ENCODE measurements around the gene TRRAP. TPM values are rescaled to one million over a fixed set of nuclear protein-coding genes. Genes with fewer than 3 reads are reported as not detected.
A peak's percentile ranks its signal among the peaks of the same experiment; 100 is the strongest.

TRRAP gene
- total RNA-seq, 1 donor from 2014 or later = 50.6 TPM

DNA sequence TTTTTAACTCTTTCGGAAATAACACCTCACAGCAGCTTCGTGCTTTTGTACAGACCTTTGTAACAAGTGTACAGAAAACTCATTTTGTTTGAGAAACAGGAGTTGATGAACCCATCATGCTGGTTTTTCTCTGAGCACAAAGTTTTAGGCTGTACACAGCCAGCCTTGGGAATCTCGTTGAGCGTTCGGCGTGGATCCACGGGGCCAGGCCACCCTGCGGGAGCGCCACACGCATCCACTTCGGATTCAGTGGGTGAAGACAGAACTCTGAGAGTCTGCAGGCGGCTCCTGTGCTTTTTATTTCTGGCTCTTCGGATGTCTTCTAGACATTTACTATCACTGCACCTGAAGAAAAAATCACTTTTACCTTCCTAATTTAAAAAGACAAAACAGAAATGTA, 134.4 kb downstream of the TRRAP start:
- DNase-seq (ENCODE audit: low spot score) (peak; percentile 12), ATAC-seq (no peak)
- intact Hi-C loops (cut with DNase I) = no loop called here

DNA sequence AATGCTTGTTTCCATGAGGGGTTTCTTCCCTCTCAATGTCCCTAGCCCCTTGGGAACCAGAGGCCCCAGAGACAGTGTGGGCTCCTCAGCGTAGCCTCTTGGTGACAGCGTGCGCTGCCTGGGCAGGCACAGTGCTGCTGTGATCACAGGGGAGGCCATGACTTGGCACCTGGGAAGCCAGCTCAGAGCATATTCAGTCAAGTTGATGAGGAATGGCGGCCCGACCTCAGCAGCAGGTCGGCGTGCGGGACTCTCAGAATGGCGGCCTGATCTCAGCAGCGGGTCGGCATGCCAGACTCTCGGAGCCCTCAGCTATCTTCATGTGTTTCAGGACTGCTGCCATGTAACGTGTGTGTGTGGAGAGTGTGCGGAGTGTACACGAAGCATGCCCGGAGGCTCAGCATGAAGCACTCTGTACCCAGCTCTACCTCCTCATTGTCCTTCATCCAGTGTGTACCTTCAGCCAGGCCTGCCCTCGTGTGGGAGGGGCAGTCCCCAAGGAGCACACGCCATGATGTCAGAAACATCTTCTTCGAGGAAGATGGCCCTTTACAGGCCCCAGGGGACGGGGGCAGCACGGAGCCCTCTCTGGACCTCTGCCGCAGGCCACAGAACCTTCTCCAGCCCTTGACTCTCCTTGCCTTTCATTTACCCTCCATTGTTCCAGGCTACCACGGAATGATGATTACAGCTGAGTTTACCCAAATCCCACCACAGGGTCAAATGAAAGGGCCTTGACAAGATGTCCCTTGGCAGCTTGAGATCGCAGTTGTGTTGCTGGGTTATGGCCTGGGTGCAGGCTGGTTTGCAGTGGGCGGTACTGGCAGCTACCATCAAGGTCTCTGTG, 135.2 kb downstream of the TRRAP start:
- ATAC-seq (no peak), DNase-seq (ENCODE audit: low spot score) (peak; percentile 45)
- intact Hi-C loops (cut with DNase I) = no loop called here

GRCh38 chr7:99014113-99014985, 136.0 kb downstream of the TRRAP start:
- intact Hi-C loops (cut with DNase I) = no loop called here
- peak; percentile 55 for DNase-seq (ENCODE audit: low spot score)
- no peak for ATAC-seq

GRCh38 chr7:99016196-99016595, 137.9 kb downstream of the TRRAP start:
- ATAC-seq (no peak), DNase-seq (ENCODE audit: low spot score) (peak; percentile 23)
- intact Hi-C loops (cut with DNase I) = no loop called here

GRCh38 chr7:99019523-99020412, 141.4 kb downstream of the TRRAP start:
- no peak for ATAC-seq

GRCh38 chr7:99020413-99020715, 142.0 kb downstream of the TRRAP start:
- ATAC-seq = no peak

More at GRCh38 chr7:99019523-99020412, 141.4 kb downstream of the TRRAP start:
- DNase-seq (ENCODE audit: low spot score) = no peak
- intact Hi-C loops (cut with DNase I) = no loop called here

DNA sequence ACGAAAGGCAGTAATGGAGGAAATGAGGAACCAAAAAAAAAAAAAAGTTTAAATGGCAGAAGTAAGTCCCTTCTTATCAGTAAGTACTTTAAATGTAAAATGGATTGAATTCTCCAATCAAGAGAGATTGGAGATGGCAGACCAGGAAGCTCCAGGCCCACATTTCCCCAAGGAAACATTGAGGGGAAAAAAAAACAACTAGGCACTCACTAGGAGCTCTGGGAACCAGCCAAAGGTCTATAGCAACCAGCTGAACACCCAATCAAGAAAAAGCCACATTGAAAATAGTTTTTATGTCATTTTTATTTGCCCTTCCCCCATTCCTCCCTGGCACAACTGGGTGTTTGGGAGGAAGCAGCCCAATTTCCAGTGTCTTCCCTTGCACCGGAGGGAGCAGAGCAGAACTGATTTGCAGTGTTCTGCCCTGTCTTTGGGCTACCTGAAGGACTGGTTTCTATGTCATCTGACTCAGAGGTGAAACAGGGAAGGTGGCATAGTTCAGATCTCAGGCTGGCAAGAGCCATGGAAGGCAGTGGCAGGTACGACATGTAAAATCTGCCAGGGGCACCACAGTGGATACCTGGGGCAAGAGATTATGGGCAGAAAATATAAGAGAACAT, 143.7 kb downstream of the TRRAP start:
- peak; percentile 53 for ATAC-seq
- intact Hi-C loops (cut with DNase I) = no loop called here
- no peak for DNase-seq (ENCODE audit: low spot score)

More at GRCh38 chr7:99020413-99020715, 142.0 kb downstream of the TRRAP start:
- DNase-seq (ENCODE audit: low spot score) = no peak
- intact Hi-C loops (cut with DNase I) = no loop called here

DNA sequence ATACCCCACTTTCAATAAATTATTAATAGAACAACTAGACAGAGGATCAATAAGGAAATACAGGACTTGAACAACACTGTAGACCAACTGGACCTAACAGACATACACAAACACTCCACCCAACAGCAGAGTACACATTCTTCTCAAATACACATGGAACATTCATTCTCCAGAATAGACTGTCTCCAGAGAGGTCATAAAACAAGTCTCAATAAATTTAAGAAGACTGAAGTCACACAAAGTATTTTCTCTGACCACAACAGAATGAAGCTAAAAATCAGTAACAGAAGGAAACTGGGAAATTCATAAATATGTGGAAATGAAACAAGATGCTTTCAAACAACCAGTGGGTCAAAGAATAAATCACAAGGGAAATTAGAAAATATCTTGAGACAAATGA, 145.7 kb downstream of the TRRAP start:
- peak; percentile 73 for ATAC-seq

GRCh38 chr7:99027241-99027640, 148.9 kb downstream of the TRRAP start:
- no peak for ATAC-seq
- intact Hi-C loops (cut with DNase I) = no loop called here
- DNase-seq (ENCODE audit: low spot score) = no peak

More for the DNA sequence above, 145.7 kb downstream of the TRRAP start:
- no peak for DNase-seq (ENCODE audit: low spot score)
- intact Hi-C loops (cut with DNase I) = no loop called here

- no peak for DNase-seq (ENCODE audit: low spot score)
- intact Hi-C loops (cut with DNase I) = no loop called here
- ATAC-seq = no peak
Measured at GRCh38 chr7:99027841-99028240, 149.5 kb downstream of the TRRAP start.

GRCh38 chr7:99028261-99028973, 150.1 kb downstream of the TRRAP start:
- intact Hi-C loops (cut with DNase I) = no loop called here
- no peak for DNase-seq (ENCODE audit: low spot score)
- no peak for ATAC-seq

DNA sequence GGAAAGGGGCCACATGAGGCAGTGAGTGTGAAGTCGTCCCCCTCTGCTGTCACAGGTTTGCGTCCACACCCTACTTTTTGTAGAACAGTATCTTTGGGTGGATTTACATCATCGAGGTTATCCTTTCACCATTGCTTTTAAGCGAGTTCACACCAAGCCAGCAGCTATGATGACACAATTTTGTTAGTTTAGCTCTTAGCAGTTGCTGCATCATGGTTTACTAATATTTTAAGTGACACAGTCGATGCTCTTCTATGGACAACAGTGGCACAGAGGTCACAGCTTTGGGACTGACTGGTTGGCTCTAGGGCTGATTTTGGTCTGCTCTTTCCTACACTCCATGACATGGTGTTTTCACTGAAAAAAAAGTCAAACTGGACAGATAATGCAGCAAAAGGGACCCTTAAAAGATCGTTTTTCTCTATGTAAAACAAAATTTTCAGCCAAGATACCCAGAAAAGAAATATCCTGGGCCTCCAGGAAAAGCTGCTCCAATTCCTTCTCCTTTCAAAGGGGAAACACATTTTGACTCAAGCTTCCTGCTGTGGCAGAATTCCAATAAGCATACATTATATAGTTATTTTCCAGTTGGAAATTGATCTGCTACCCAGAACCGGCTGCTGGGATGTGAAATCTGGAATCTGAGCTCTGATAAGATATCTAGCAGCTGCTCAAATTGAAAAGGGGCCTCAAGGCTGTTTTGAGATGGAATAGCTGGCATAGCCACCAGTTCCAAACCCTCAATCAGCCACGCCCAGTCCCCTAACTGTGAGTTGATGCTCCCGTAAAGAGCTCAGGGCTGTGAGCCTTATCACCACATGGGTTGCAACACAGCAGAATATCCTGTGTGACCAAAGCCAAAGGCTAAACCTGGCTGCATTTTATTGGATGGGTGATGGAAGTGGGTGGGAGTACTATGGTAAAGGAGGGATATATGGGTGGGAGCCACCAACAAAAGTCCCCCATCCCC, 151.4 kb downstream of the TRRAP start:
- DNase-seq (ENCODE audit: low spot score) = peak; percentile 45
- intact Hi-C loops (cut with DNase I) = no loop called here
- ATAC-seq = no peak

- intact Hi-C loops (cut with DNase I) = no loop called here
- no peak for ATAC-seq
- peak; percentile 49 for DNase-seq (ENCODE audit: low spot score)
Measured at GRCh38 chr7:99030457-99030856, 152.1 kb downstream of the TRRAP start.

DNA sequence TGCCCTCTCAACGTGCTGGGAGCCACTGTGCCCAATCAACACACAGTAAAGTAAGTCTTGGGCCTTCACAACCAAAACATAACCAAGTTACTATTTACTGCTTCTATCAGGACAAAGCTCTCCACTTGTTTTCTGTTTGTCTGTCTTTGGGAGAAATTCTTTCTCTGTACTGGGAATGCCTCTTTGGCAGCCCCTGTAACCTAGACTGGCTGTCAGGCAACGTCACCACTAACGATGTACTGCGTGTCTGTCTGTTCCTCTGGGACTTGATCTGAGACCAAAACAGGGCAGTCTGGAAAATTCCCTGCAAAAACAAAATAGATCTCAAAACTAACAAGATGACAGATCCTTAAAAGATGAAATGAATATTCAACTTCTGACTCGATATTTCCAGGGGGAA, 152.6 kb downstream of the TRRAP start:
- peak; percentile 55 for DNase-seq (ENCODE audit: low spot score)
- ATAC-seq = peak; percentile 93
- intact Hi-C loops (cut with DNase I) = no loop called here

DNA sequence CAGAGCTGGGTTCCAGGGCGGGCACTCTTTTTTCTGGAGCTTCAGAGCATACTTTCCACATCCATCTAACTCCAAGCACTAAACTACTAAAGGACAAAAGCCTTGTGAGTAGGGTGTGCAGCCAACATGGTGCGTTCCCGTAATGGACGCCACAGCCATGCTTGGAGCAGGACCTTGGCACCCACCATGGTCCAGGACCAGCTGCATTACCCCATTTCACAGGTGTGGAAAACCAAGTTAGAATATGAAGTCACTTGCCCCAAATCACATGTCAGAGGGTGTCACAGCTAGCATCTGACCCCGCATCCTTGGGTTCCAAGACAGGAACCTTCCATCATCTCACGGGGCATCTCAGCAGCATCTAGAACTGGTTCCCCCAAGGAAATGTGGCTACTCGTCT, 153.2 kb downstream of the TRRAP start:
- DNase-seq (ENCODE audit: low spot score) (peak; percentile 45), ATAC-seq (no peak)
- intact Hi-C loops (cut with DNase I) = no loop called here

DNA sequence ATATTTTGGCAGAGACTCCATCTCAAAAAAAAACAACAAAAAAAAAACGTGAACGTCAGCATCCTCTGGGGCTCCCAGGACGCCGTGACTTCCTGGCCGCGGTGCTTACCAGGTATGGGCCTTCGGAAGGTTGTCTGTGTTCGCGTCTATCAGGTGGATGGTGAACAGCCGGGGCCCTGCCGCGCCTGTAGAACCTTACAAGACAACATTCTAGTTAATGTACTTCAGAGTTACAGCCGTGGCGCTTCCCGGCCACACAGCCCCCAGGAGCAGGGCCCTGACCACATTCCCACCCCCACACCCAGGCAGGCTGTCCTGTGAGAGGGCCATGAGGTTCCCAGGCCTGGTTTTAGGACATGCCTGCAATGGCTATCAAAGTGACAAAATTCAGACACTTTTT, 154.6 kb downstream of the TRRAP start:
- intact Hi-C loops (cut with DNase I) = no loop called here
- DNase-seq (ENCODE audit: low spot score) = no peak
- no peak for ATAC-seq

DNA sequence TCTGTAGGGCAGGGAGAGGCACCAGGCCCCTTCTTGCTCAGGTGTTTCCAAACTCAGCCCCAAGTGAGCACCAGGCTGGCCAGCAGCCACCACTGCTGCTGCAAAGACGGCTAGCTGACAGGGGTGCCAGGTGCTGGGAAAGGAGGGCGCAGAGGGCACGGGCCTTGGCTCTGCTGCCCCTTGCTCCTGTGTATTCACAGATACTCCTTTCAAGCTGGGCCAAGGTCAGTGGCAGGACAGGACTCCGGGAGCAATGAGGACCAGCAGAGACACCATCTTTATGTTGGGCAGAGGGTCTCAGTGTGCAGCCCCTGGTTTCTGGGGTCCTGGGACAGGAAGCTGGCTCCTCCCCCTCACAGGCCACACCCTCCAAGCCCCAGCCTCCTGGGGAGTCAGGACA, 155.4 kb downstream of the TRRAP start:
- no peak for ATAC-seq
- intact Hi-C loops (cut with DNase I) = no loop called here
- DNase-seq (ENCODE audit: low spot score) = no peak
